HG03354 (cell line): Measurements from ENCODE around the gene PLA2R1.

Experiments used
- ATAC-seq: cut with Tn5 transposase; IDR thresholded peaks from one replicate; pipeline ENCODE4 v1.9.1; 2021; ENCODE audit warnings: mild to moderate bottlenecking; ENCODE audit not compliant: unreplicated experiment, poor library complexity, severe bottlenecking

Gene PLA2R1

DNA sequence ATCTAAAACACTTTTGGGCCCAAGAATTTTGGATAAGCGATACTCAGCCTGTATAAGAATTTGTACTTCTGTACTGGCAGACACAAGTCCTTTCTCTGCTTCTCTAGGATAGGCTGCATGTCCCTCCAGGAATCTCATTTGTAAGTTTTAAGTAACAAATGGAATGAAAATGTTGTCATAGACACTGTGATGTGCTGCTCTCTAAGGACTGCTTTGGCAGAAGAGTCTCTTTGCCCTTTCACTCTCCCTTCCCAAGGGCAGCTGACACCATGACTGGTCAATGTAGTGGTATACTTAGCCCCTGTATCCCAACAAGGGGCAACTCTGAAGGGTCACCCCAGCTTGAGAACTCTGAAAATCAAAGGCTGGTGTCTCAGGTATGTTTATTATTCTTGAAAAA, 27.3 kb downstream of the PLA2R1 start:
- ATAC-seq: no peak

DNA sequence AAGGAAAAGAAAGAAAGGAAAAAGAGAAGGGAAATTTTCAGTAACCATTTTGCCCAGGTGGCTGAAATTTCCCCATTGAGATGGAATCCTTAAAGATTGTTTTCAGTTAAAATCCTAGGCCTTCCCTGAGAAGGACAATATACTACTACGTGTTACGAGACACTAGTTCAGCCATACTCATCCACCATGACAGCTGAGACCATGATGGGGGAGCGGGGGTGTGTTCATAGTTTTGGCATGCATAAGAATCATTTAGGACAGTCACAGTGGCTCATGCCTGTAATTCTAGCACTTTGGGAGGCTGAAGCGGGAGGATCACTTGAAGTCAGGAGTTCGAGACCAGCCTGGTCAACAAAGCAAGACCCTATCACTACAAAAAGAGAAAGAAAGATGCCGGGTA, 28.0 kb downstream of the PLA2R1 start:
- ATAC-seq: no peak

DNA sequence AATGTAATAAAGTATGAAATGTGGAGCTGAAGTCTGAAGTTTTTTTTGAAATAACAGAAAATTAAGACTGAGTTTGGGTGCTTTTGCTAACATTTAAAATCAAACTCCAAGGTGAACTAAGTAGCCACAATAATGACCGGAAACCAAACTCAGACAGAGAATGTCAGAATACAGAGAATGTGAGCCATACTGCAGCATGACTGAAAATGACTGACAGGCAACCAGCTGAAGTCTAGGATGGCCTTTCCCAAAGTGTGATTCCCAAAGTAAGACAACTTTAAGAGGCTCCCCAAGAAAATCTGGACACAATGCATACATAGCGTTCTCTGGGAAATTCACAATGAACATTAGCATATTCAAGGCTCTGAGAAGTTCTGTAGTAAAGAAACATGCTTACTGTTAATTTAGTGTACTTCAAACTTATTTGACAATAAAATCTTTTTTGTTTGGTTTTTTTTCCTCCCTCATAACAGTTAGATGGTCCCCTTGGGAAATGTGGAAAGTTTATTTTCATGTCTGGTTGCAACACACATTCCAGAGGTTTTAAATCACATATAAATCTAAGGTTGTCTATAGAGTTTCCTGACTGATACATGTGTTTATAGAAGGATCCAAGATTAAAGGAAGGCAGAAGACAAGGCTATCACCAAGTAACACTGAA, 28.6 kb downstream of the PLA2R1 start:
- ATAC-seq: no peak

DNA sequence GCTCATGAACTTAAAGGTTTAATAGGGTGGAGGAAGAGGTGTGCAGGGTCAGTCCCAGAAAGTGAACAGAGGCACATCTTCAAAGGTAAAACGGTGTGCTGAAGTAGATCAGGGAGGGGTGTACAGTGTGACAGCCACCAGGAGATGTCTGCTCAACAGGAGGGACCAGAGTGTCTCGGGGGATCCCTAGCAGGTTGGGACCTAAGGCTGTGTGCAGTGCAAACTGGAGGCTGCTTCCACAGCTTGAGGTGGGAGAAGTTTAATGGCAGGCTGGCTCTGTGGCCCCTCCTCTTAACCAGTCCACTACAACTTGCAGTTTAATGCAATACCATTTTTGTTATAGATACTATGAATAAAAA, 33.2 kb downstream of the PLA2R1 start:
- ATAC-seq: no peak

DNA sequence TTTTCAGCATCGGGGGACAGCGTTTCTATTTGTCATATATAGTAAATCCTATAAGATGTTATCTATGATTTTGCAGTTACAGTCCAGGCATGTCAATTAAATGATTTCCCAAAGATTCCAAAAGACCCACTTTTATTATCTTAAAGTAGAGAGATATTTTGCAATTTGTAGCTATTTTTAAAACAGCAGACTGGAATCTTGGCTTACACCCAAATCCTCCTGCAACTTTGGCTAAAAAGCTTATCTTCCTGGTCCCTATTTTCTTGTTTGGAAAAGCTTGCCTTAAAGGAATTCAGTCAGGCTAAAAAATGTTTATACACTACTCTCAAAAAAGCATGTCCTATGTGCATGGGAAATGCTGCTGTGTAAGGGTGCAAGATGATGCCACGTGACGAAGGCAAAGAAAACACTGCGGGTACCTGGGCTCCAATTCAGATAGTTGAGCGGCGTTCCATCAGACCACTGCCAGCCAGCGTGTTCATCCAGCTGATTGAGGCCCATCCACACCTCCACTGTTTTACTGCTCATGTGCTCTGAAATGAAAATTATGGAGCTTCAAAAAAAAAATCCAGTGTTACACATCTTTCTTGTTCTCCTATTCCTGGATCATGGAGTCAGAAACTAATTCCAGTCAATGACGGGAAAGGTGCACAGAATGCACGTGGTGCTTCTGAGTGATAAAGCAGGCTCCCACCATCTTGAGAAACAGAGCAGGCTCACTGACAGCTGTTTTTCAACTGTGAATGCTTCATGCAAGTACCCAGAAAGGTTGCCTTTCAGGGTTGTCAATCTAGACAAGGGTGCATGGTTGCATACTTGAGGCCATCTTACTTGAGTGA, 33.8 kb downstream of the PLA2R1 start:
- ATAC-seq: no peak

DNA sequence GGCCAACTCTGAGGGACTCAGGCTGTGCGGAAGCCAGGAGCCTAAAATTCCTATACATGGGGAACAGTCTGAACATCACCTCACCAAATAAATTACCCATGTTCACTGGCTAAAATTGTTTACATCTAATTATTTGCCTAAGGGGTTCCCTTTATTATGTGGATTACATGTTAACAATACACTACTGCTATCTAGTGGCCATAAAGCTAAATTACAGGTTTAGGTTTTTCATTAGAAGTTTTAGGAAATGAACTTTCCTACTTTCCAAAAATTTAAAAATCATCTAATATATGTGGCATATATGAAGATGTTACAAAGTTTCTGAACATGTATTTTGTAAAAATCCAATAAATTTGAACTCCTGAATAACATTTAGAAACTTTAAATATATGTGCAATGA, 40.3 kb downstream of the PLA2R1 start:
- no peak for ATAC-seq

DNA sequence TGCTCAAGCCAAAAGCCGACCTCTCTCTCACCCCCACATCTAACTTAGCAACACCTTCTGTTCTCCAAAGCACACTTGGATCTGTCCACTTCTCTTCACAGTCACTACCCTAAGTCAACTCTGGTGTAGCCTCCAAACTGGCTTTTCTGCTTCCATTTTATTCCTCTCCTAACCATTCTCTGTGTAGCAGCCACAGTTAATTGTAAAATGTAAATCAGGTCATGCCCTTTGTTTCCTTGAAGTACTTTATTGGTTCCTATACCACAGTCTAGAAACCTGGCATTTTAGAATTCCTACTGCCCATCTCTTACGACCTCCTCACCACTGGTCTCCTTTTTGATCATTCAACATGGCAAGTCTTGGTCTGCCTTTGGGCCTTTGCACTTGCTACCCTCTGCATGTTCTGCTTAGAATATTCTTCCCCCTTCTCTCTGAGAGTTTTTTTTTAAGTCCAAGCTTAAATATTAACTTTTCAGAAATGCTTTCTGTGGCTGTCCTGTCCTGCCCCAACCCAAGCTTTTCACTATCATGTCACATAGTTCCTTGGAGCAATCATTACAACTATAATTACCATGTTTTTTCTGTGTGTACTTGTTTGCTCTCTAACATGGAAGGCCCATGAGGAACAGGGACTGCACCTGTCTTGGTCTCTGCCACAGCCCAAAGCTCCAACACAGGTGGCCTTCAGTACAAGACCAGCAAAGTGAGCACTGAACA, 42.9 kb downstream of the PLA2R1 start:
- no peak for ATAC-seq

DNA sequence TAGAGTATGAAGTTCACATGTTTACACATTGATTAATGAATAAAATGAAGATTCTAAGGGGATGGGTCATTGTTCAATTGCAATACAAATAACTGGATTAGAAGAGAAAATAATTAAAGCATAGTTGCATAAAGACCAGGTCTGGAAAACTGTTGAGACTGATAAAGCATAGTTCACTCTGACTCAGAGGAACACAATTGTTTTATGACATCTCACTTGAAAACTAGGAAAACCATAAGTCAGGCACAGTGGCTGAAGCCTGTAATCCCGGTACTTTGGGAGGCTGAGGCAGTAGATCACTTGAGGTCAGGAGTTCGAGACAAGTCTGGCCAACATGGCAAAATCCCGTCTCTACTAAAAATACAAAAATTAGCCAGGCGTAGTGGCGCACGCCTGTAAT, 46.7 kb downstream of the PLA2R1 start:
- no peak for ATAC-seq

DNA sequence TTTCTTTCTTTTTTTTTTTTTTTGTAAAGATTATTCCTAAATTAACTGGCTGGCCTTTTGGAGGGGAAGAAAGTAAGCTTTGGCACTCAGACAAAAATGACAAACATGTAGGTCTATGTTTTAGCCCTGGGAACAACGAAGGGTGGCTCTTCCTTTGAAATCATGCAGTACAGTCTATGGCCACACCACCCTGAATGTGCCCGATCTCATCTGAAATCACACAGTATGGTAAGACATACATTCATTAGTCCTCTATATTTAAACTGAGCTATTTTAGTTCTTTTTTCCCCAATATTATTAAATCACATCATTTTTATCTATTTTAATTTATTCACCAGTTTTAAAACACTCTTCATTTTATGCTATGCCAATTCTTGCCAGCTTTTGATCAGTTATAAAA, 48.2 kb downstream of the PLA2R1 start:
- no peak for ATAC-seq

DNA sequence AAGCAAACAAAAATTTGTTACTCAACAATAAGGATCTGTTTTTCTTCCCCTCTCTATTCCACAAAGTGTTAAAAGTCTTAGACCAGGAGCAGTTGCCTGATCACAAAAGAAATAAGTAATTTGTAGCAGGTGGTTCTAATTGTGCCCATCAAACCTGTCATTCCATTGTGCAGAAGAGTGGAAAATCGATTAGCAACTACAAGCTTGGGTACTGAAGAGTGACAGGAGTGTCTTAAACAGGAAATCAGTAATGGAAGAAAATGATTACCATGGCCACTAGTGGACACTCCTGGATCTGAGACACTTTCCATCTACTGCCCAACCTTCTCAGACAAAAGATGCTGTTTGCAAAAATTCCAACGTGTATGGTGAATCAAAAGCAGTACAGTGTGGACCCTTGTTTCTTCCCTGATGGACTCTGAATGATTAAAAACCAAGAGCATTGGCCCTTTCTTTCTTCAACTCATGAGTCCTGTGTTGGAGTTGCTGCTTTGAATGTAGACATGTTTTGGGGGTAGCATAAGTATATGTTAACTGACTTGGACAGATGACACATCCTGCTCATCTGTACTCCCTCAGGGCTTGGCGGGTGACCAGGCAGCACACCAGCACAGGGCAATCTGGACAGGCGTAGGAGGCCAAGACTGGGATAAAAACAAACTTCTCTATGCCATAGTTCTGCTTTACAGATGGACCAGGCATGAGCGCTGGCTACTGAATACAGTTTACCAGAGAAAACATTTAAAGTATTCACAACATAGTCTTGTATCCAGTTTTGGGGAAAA, 51.9 kb downstream of the PLA2R1 start:
- no peak for ATAC-seq

DNA sequence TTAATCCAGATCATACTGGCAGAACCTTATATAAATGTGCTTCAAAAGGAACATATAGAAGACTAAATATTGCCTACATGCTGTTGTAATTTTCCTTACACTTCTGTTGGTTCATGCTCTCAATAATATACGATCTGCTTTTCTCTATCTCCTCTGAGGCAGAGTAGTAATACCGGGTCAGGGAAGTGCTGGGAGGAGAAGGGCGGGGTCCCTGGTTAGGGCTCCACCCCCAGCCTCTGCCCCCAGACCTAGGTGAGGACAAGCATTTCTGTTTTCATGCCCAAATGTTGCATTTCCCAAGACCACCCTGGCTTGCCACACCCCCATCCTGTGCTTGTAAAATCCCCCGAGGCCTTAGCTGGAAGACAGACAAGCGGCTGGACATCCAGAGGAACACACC, 55.3 kb downstream of the PLA2R1 start:
- ATAC-seq: no peak

DNA sequence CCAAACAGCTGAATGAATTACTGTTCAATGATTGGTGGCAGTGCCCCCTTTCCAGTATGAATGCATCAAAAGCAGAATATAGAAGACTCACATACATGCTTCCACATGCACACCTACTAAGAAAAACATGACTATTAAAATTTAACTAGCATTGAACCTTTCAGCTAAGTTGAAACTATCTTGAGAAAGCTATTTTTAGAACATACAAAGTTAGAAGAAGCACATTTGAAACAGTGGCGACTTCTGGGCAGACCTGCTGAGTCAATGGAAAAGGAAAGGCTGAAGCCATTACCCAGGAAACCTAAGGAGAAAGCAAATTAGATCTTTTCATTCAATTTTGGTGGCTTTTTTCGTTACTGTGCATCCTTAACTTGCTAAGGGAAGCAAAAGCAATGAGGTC, 55.9 kb downstream of the PLA2R1 start:
- ATAC-seq: no peak

DNA sequence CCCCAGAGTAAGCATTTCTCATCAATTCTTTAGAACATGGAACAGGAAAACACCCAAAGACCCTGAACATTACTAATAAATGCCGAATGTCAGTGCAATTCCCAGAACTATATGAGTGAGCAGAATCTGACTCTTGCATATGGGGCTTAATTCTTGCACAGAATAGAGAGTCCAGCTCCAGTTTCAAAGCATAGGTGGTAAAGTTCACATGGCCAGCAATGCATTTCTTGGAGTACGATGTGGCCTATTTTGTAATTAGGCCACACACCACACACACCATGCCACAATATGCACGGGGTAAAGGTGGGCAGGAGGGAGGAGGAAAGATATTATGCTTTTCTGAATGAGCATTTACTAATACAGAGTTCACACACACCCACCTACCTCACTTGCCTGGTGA, 56.5 kb downstream of the PLA2R1 start:
- ATAC-seq: no peak

DNA sequence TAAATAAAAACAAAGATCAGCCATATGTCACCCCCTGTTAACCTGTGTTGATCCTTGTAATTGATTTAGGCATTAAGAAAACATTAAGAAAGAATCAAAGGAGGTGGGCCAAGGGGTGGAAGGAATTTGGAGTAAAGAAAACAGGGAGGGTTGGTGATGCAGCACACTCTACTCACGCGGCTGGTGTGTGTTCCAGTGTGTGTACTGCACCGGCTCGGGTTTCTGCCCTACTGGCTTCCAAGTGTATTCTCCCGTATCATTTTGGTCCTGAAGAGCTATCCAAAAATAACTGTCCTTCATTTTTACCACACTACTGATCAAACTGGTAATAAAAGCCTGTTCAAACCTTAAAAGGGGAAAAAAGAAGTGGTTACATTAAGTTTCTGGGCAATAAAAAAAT, 56.9 kb downstream of the PLA2R1 start:
- no peak for ATAC-seq

DNA sequence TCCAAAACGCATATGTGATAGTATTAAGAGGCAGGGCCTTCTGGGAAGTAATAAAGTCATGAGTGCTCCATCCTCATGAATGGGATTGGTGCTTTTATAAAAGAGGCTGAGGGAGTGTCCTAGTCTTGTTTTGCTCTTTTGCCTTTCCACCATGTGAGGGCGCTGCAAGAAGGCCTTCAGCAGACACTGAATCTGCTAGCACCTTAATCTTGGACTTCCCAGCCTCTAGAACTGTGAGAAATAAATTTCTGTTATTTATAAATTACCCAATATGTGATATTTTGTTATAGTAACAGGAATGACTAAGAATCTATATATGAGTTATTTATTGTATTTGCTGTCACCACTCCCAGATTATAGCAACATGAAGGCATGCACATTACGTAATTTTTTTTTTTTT, 63.5 kb downstream of the PLA2R1 start:
- ATAC-seq: no peak

DNA sequence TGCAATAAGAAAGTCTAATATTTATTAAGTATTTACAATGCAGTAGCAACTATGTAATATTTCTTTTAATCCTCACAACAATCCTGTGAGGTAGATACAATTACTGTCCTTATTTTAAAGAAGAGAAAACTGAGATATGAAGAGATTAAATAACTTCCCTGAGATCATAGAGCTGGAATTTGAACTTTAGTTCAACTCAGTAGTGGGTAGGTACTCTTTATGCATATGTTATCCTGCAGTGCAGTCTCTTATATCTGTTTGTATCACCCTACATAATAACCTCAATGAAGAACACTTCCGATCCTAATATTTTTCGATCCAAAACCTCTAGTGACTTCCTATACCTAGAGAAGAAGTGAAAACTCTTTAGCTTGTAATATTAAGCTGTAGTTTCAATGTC, 64.2 kb downstream of the PLA2R1 start:
- no peak for ATAC-seq

DNA sequence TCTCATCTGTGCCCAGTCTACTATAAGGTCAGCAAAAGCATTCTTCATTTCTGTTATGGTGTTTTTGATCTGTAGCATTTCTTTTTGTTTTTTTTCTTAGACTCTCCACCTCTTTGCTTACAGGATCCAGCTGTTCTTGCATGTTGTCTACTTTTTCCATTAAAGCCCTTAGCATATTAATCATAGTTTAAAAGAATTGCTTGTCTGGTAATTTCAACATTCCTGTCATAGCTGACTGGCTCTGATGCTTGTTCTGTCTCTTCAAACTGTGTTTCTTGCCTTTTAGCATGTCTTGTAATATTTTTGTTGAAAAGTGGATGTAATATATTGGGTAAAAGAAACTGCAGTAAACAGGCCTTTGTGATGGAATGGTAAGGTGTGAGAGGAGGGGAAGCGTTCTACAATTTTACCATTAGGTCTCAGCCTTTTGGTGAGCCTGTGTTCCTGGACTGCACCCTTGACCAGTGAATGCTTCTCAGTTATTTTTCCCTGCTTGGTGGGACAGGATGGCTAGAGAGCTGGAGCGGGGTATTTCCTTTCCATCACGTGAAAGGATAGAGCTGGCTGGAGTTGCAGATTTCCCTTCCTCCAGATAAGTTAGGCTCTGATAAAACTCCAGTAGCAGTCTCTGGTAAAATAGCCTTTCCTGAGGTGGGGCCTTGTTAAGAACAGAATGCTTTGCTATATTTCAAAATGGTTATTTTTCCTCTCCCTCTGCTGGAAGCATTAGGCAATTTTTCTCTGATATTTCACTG, 65.4 kb downstream of the PLA2R1 start:
- no peak for ATAC-seq

DNA sequence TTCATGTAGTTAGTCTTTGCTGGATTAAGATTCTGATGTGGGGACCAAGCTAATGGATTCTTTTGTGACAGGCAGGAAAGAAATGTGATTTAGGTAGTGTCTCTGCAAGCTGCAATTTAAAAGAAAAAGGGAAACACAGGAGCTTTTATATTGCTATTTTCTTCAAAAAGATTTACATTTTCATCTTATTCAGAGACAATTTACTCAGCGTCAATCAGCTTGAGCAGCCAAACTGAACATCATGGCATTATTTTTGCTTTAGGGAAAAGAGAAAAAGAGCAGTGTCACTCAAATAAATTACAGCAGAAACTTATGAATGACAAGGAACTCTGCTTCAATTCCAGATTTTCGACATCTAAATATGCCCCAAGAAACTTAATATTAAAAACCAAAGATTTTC, 67.4 kb downstream of the PLA2R1 start:
- ATAC-seq: no peak

DNA sequence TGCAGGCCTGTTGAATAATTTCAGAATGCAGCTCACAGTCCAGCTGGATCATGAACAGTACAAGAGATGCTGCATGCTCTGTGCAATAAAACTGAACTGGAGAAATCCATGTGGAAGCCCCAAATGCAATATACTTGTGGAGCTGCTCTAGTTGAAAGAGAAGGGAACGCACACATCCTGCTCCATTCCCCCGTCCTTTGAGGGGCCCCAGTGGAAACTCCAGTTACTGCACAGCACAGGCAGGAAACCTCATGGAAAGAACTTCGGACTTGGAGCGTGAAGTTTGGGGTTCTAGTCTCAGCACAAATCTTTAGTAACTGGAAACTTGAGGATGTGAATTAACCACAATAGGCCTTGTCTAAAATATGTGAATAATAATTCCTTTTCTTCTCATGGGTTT, 73.2 kb downstream of the PLA2R1 start:
- ATAC-seq: no peak
